Dedifferentiated amniotic fluid mesenchymal stem cell (primary cell): ENCODE results near the gene SLC6A9.

ENCODE experiments used
- DNase-seq: peaks from one replicate; pipeline ENCODE4 v3.0.0-alpha.2; 2016; ENCODE audit errors: extremely low spot score

Gene SLC6A9

GRCh38 chr1:44048532-44049215 lies 17.4 kb upstream of the SLC6A9 start:
- no peak for DNase-seq

- DNase-seq, result no peak
Observed at GRCh38 chr1:44047131-44047530, 15.9 kb upstream of the SLC6A9 start.

- no peak for DNase-seq
Observed at GRCh38 chr1:44045064-44045463, 13.8 kb upstream of the SLC6A9 start.

- no peak for DNase-seq
Observed at GRCh38 chr1:44044071-44044801, 13.0 kb upstream of the SLC6A9 start.

- DNase-seq, result no peak
Observed at GRCh38 chr1:44043176-44044070, 12.2 kb upstream of the SLC6A9 start.

GRCh38 chr1:44040846-44041245 lies 9.6 kb upstream of the SLC6A9 start:
- DNase-seq, result no peak

GRCh38 chr1:44040418-44040817 lies 9.2 kb upstream of the SLC6A9 start:
- DNase-seq, result no peak

- DNase-seq, result no peak
Observed at GRCh38 chr1:44038876-44039657, 7.8 kb upstream of the SLC6A9 start.

- no peak for DNase-seq
Observed at GRCh38 chr1:44037154-44037553, 5.9 kb upstream of the SLC6A9 start.

- peak; percentile 81 for DNase-seq
Observed at GRCh38 chr1:44036409-44037139, 5.3 kb upstream of the SLC6A9 start.

- DNase-seq, result no peak
Observed at GRCh38 chr1:44035726-44036408, 4.6 kb upstream of the SLC6A9 start.

- no peak for DNase-seq
Observed at GRCh38 chr1:44034976-44035716, 3.9 kb upstream of the SLC6A9 start.

GRCh38 chr1:44034423-44034822 lies 3.2 kb upstream of the SLC6A9 start:
- no peak for DNase-seq

GRCh38 chr1:44033756-44034155 lies 2.5 kb upstream of the SLC6A9 start:
- no peak for DNase-seq

GRCh38 chr1:44033041-44033575 lies 1.8 kb upstream of the SLC6A9 start:
- no peak for DNase-seq

GRCh38 chr1:44032170-44032790 lies 1.0 kb upstream of the SLC6A9 start:
- no peak for DNase-seq

- peak; percentile 21 for DNase-seq
Observed at GRCh38 chr1:44030605-44031251, 534 bp downstream of the SLC6A9 start.

GRCh38 chr1:44029911-44030604 lies 1.2 kb downstream of the SLC6A9 start:
- DNase-seq, result peak; percentile 89
